Measurements from ENCODE around the gene PPP1R27. TPM values are rescaled to one million over a fixed set of nuclear protein-coding genes. Genes with fewer than 3 reads are reported as not detected.

The PPP1R27 gene
- total RNA-seq, 1 donor from 2014 or later, result 35.0 TPM

- H3K4me3 ChIP-seq (ENCODE audit: low read length in 3 of 3), result peak overlapping the region; percentile 74 to 79 (median 78)
- no peaks in the 10 kb centered on the region for H3K9me3 ChIP-seq (ENCODE audit: control insufficient read depth in 3 of 3, low read length in 3 of 3)
- H3K9ac ChIP-seq (ENCODE audit: low read depth in 1 of 3, low read length in 3 of 3), result peak overlapping the region; percentile 75 to 91 (median 88)
- H3K27ac ChIP-seq (ENCODE audit: low read depth, low read length), result peak overlapping the region; percentile 95
- H3K4me1 ChIP-seq (ENCODE audit: control insufficient read depth in 3 of 3, insufficient read depth in 3 of 3, low read length in 3 of 3), result peaks cover 26 to 48% (median 27%) of the 10 kb centered on the region in 3 donors
- H3K27me3 ChIP-seq (ENCODE audit: control insufficient read depth in 3 of 3, insufficient read depth in 3 of 3, low read length in 3 of 3), result no peaks in the 10 kb centered on the region
- peaks cover 0 to 11% (median 5%) of the 10 kb centered on the region in 3 donors for H3K36me3 ChIP-seq (ENCODE audit: control insufficient read depth in 3 of 3, insufficient read depth in 3 of 3, low read length in 3 of 3)
Observed at GRCh38 chr17:81831957-81832607, 2.8 kb downstream of the PPP1R27 start.

- H3K9ac ChIP-seq (ENCODE audit: low read depth in 1 of 3, low read length in 3 of 3), result peak overlapping the region; percentile 75 to 91 (median 88)
Observed at GRCh38 chr17:81831563-81831956, 3.3 kb downstream of the PPP1R27 start.

GRCh38 chr17:81829858-81830257 lies 5.0 kb downstream of the PPP1R27 start:
- Histone ChIP-seq H3K4me1 (ENCODE audit: control insufficient read depth in 3 of 3, insufficient read depth in 3 of 3, low read length in 3 of 3) (peaks cover 29 to 48% (median 35%) of the 10 kb centered on the region in 3 donors), H3K27ac (ENCODE audit: low read depth, low read length) (peak overlapping the region; percentile 8)

More at GRCh38 chr17:81831563-81831956, 3.3 kb downstream of the PPP1R27 start:
- H3K9me3 ChIP-seq (ENCODE audit: control insufficient read depth in 3 of 3, low read length in 3 of 3), result no peaks in the 10 kb centered on the region
- H3K36me3 ChIP-seq (ENCODE audit: control insufficient read depth in 3 of 3, insufficient read depth in 3 of 3, low read length in 3 of 3), result peaks cover 0 to 11% (median 5%) of the 10 kb centered on the region in 3 donors
- H3K27me3 ChIP-seq (ENCODE audit: control insufficient read depth in 3 of 3, insufficient read depth in 3 of 3, low read length in 3 of 3), result no peaks in the 10 kb centered on the region
- peak overlapping the region in 1 of 3 donors; percentile 17 for H3K4me3 ChIP-seq (ENCODE audit: low read length in 3 of 3)
- H3K4me1 ChIP-seq (ENCODE audit: control insufficient read depth in 3 of 3, insufficient read depth in 3 of 3, low read length in 3 of 3), result peaks cover 26 to 47% (median 27%) of the 10 kb centered on the region in 3 donors
- H3K27ac ChIP-seq (ENCODE audit: low read depth, low read length), result peak overlapping the region; percentile 95

GRCh38 chr17:81828656-81829055 lies 6.2 kb downstream of the PPP1R27 start:
- H3K27me3 ChIP-seq (ENCODE audit: control insufficient read depth in 3 of 3, insufficient read depth in 3 of 3, low read length in 3 of 3), result no peaks in the 10 kb centered on the region
- H3K36me3 ChIP-seq (ENCODE audit: control insufficient read depth in 3 of 3, insufficient read depth in 3 of 3, low read length in 3 of 3), result peaks cover under 1 to 3% (median 2%) of the 10 kb centered on the region in 3 donors
- H3K4me1 ChIP-seq (ENCODE audit: control insufficient read depth in 3 of 3, insufficient read depth in 3 of 3, low read length in 3 of 3), result peaks cover 29 to 52% (median 35%) of the 10 kb centered on the region in 3 donors
- H3K4me3 ChIP-seq (ENCODE audit: low read length in 3 of 3), result no peak overlapping the region
- no peaks in the 10 kb centered on the region for H3K9me3 ChIP-seq (ENCODE audit: control insufficient read depth in 3 of 3, low read length in 3 of 3)
- peak overlapping the region; percentile 37 for H3K27ac ChIP-seq (ENCODE audit: low read depth, low read length)
- peak overlapping the region in 1 of 3 donors; percentile 33 for H3K9ac ChIP-seq (ENCODE audit: low read depth in 1 of 3, low read length in 3 of 3)

More at GRCh38 chr17:81829858-81830257, 5.0 kb downstream of the PPP1R27 start:
- peaks cover 0 to 11% (median 5%) of the 10 kb centered on the region in 3 donors for H3K36me3 ChIP-seq (ENCODE audit: control insufficient read depth in 3 of 3, insufficient read depth in 3 of 3, low read length in 3 of 3)
- no peaks in the 10 kb centered on the region for H3K27me3 ChIP-seq (ENCODE audit: control insufficient read depth in 3 of 3, insufficient read depth in 3 of 3, low read length in 3 of 3)
- H3K4me3 ChIP-seq (ENCODE audit: low read length in 3 of 3), result no peak overlapping the region
- no peaks in the 10 kb centered on the region for H3K9me3 ChIP-seq (ENCODE audit: control insufficient read depth in 3 of 3, low read length in 3 of 3)
- peak overlapping the region in 2 of 3 donors; percentile 3 to 43 for H3K9ac ChIP-seq (ENCODE audit: low read depth in 1 of 3, low read length in 3 of 3)

GRCh38 chr17:81825841-81826466 lies 8.9 kb downstream of the PPP1R27 start:
- Histone ChIP-seq H3K4me1 (ENCODE audit: control insufficient read depth in 3 of 3, insufficient read depth in 3 of 3, low read length in 3 of 3) (peaks cover 36 to 62% (median 41%) of the 10 kb centered on the region in 3 donors), H3K27me3 (ENCODE audit: control insufficient read depth in 3 of 3, insufficient read depth in 3 of 3, low read length in 3 of 3) (no peaks in the 10 kb centered on the region), H3K4me3 (ENCODE audit: low read length in 3 of 3) (no peak overlapping the region), H3K9ac (ENCODE audit: low read depth in 1 of 3, low read length in 3 of 3) (peak overlapping the region in 1 of 3 donors; percentile 54), H3K27ac (ENCODE audit: low read depth, low read length) (peak overlapping the region; percentile 49), H3K9me3 (ENCODE audit: control insufficient read depth in 3 of 3, low read length in 3 of 3) (no peaks in the 10 kb centered on the region), H3K36me3 (ENCODE audit: control insufficient read depth in 3 of 3, insufficient read depth in 3 of 3, low read length in 3 of 3) (peaks cover 0 to 3% (median 0%) of the 10 kb centered on the region in 3 donors)

GRCh38 chr17:81824595-81824994 lies 10.3 kb downstream of the PPP1R27 start:
- H3K36me3 ChIP-seq (ENCODE audit: control insufficient read depth in 3 of 3, insufficient read depth in 3 of 3, low read length in 3 of 3), result peaks cover 0 to 3% (median 0%) of the 10 kb centered on the region in 3 donors
- no peak overlapping the region for H3K4me3 ChIP-seq (ENCODE audit: low read length in 3 of 3)
- no peaks in the 10 kb centered on the region for H3K9me3 ChIP-seq (ENCODE audit: control insufficient read depth in 3 of 3, low read length in 3 of 3)
- H3K27ac ChIP-seq (ENCODE audit: low read depth, low read length), result peak overlapping the region; percentile 49
- peaks cover 31 to 55% (median 41%) of the 10 kb centered on the region in 3 donors for H3K4me1 ChIP-seq (ENCODE audit: control insufficient read depth in 3 of 3, insufficient read depth in 3 of 3, low read length in 3 of 3)
- no peaks in the 10 kb centered on the region for H3K27me3 ChIP-seq (ENCODE audit: control insufficient read depth in 3 of 3, insufficient read depth in 3 of 3, low read length in 3 of 3)
- peak overlapping the region in 1 of 3 donors; percentile 54 for H3K9ac ChIP-seq (ENCODE audit: low read depth in 1 of 3, low read length in 3 of 3)

GRCh38 chr17:81823820-81824550 lies 10.9 kb downstream of the PPP1R27 start:
- no peak overlapping the region for H3K27ac ChIP-seq (ENCODE audit: low read depth, low read length)
- no peaks in the 10 kb centered on the region for H3K9me3 ChIP-seq (ENCODE audit: control insufficient read depth in 3 of 3, low read length in 3 of 3)
- H3K36me3 ChIP-seq (ENCODE audit: control insufficient read depth in 3 of 3, insufficient read depth in 3 of 3, low read length in 3 of 3), result peaks cover 0 to 3% (median 0%) of the 10 kb centered on the region in 3 donors
- H3K4me3 ChIP-seq (ENCODE audit: low read length in 3 of 3), result no peak overlapping the region
- no peak overlapping the region for H3K9ac ChIP-seq (ENCODE audit: low read depth in 1 of 3, low read length in 3 of 3)
- peaks cover 30 to 55% (median 41%) of the 10 kb centered on the region in 3 donors for H3K4me1 ChIP-seq (ENCODE audit: control insufficient read depth in 3 of 3, insufficient read depth in 3 of 3, low read length in 3 of 3)
- peaks cover 0 to 4% (median 4%) of the 10 kb centered on the region in 3 donors for H3K27me3 ChIP-seq (ENCODE audit: control insufficient read depth in 3 of 3, insufficient read depth in 3 of 3, low read length in 3 of 3)

- Histone ChIP-seq H3K36me3 (ENCODE audit: control insufficient read depth in 3 of 3, insufficient read depth in 3 of 3, low read length in 3 of 3) (peaks cover 0 to 3% (median 0%) of the 10 kb centered on the region in 3 donors), H3K9ac (ENCODE audit: low read depth in 1 of 3, low read length in 3 of 3) (peak overlapping the region in 1 of 3 donors; percentile 75), H3K4me1 (ENCODE audit: control insufficient read depth in 3 of 3, insufficient read depth in 3 of 3, low read length in 3 of 3) (peaks cover 30 to 50% (median 41%) of the 10 kb centered on the region in 3 donors), H3K9me3 (ENCODE audit: control insufficient read depth in 3 of 3, low read length in 3 of 3) (no peaks in the 10 kb centered on the region), H3K27me3 (ENCODE audit: control insufficient read depth in 3 of 3, insufficient read depth in 3 of 3, low read length in 3 of 3) (peaks cover 0 to 4% (median 4%) of the 10 kb centered on the region in 3 donors), H3K27ac (ENCODE audit: low read depth, low read length) (peak overlapping the region; percentile 85), H3K4me3 (ENCODE audit: low read length in 3 of 3) (no peak overlapping the region)
Observed at GRCh38 chr17:81822996-81823819, 11.6 kb downstream of the PPP1R27 start.

- Histone ChIP-seq H3K4me3 (ENCODE audit: low read length in 3 of 3) (peak overlapping the region in 1 of 3 donors; percentile 41), H3K4me1 (ENCODE audit: control insufficient read depth in 3 of 3, insufficient read depth in 3 of 3, low read length in 3 of 3) (peaks cover 30 to 50% (median 41%) of the 10 kb centered on the region in 3 donors), H3K27ac (ENCODE audit: low read depth, low read length) (peak overlapping the region; percentile 85), H3K9me3 (ENCODE audit: control insufficient read depth in 3 of 3, low read length in 3 of 3) (no peaks in the 10 kb centered on the region), H3K36me3 (ENCODE audit: control insufficient read depth in 3 of 3, insufficient read depth in 3 of 3, low read length in 3 of 3) (peaks cover 0 to 3% (median 0%) of the 10 kb centered on the region in 3 donors), H3K27me3 (ENCODE audit: control insufficient read depth in 3 of 3, insufficient read depth in 3 of 3, low read length in 3 of 3) (peaks cover 0 to 8% (median 4%) of the 10 kb centered on the region in 3 donors), H3K9ac (ENCODE audit: low read depth in 1 of 3, low read length in 3 of 3) (peak overlapping the region; percentile 55 to 75 (median 63))
Observed at GRCh38 chr17:81822312-81822637, 12.6 kb downstream of the PPP1R27 start.

All from skeletal muscle tissue (tissue), 4 donors.